BE2C (cell line): ENCODE data around the gene PRSS57.

Source experiments
- DNase-seq: peaks from one replicate; pipeline ENCODE4 v3.0.0-alpha.2; 2020
- H3K27me3 ChIP-seq: fragments of 250-450 bp; sonication (Bioruptor Pico); 2 replicates; pipeline ENCODE4 v1.5.1; 2020; ENCODE audit warnings: mild to moderate bottlenecking
- H3K36me3 ChIP-seq: fragments of 250-450 bp; sonication (Bioruptor Pico); 2 replicates; pipeline ENCODE4 v1.5.1; 2020; ENCODE audit warnings: mild to moderate bottlenecking
- H3K4me1 ChIP-seq: fragments of 250-450 bp; sonication (Bioruptor Pico); 2 replicates; pipeline ENCODE4 v1.5.1; 2020
- H3K4me3 ChIP-seq: 2 replicates; pipeline ENCODE4 v1.5.1; 2011; ENCODE audit warnings: low read depth, low read length
- H3K9me3 ChIP-seq: fragments of 250-450 bp; sonication (Bioruptor Pico); 2 replicates; pipeline ENCODE4 v1.5.1; 2020
- TF ChIP-seq, protein P1 (sequence below): IDR thresholded peaks from 2 replicates; pipeline ENCODE4 v1.5.1; 2012; ENCODE audit warnings: mild to moderate bottlenecking, low read depth, low read length

Gene PRSS57

GRCh38 chr19:640161-640558 is 55.1 kb downstream of the PRSS57 start:
- H3K4me1 ChIP-seq, result peaks cover 3% of the 10 kb centered on the region
- no peak for DNase-seq
- no peak overlapping the region for H3K4me3 ChIP-seq
- TF ChIP-seq, protein P1, sequence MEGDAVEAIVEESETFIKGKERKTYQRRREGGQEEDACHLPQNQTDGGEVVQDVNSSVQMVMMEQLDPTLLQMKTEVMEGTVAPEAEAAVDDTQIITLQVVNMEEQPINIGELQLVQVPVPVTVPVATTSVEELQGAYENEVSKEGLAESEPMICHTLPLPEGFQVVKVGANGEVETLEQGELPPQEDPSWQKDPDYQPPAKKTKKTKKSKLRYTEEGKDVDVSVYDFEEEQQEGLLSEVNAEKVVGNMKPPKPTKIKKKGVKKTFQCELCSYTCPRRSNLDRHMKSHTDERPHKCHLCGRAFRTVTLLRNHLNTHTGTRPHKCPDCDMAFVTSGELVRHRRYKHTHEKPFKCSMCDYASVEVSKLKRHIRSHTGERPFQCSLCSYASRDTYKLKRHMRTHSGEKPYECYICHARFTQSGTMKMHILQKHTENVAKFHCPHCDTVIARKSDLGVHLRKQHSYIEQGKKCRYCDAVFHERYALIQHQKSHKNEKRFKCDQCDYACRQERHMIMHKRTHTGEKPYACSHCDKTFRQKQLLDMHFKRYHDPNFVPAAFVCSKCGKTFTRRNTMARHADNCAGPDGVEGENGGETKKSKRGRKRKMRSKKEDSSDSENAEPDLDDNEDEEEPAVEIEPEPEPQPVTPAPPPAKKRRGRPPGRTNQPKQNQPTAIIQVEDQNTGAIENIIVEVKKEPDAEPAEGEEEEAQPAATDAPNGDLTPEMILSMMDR, result no peak
- no peaks in the 10 kb centered on the region for H3K27me3 ChIP-seq
- peaks cover 7% of the 10 kb centered on the region; the same call in 1 of the 2 replicates for H3K36me3 ChIP-seq
- H3K9me3 ChIP-seq, result no peaks in the 10 kb centered on the region

DNA sequence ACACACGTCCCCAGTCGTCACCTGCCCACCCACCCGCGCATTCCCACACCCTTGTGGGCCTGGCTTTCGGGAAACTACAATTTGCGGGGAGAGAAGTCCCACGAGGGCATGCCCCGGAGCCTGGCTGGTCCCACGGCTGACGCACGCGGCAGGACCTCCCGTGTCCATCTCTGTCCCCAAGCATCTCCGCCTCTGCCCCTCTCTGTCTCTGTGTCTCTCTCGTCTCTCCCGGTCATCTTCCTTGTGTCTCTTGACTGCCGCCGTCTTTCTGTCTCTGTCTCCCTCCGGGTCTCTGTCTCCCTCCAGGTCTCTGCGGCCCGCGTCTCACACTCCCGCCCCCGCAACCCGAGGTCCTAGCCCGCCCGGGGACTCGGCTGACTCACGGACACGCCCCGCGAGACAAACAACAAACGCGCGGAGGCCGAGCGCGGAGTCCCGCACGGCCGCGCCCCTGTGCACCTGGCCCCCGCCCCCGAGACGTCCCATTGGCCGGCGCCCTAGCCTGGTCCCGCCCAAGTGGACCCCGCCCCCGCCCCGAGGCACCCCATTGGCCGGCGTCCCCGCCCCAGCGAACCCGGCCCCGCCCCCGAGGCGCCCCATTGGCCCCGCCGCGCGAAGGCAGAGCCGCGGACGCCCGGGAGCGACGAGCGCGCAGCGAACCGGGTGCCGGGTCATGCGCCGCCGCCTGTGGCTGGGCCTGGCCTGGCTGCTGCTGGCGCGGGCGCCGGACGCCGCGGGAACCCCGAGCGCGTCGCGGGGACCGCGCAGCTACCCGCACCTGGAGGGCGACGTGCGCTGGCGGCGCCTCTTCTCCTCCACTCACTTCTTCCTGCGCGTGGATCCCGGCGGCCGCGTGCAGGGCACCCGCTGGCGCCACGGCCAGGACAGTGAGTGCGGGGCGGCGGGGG is 55.7 kb downstream of the PRSS57 start, which contains the start of gene FGF22:
Gene FGF22 (plus strand): TSS at position 627 of the 908 bp plus-strand sequence. CDS start 47 bp downstream, at position 674.
- Histone ChIP-seq H3K27me3 (no peaks in the 10 kb centered on the region), H3K9me3 (no peaks in the 10 kb centered on the region), H3K4me3 (peak within 1 kb of the TSS; percentile 38), H3K36me3 (0 out of 2 replicates have a peak, but pooled peaks cover under 1% of the 10 kb centered on the region), H3K4me1 (peaks cover 3% of the 10 kb centered on the region)
- DNase-seq, result peak; percentile 98
- TF ChIP-seq, protein P1, result no peak

DNA sequence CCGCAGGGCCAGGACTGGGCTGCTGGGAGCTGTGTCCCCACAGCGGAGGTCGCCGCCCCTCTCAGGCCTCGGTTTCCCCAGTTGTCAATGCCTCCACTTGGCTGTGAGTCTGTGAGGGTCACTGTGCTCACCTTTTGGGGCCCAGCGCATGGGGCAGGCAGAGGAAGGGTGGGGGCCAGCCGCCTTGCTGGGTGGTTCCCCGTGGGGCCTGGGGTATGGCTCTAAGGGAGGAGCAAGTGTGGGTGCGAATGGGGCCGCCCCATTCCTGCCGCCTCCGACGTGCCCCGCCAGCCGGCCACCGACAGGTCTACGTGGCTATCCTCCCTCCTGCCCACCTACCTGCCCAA is 56.4 kb downstream of the PRSS57 start:
- TF ChIP-seq, protein P1, result no peak
- H3K4me3 ChIP-seq, result no peak overlapping the region
- H3K27me3 ChIP-seq, result no peaks in the 10 kb centered on the region
- no peaks in the 10 kb centered on the region for H3K9me3 ChIP-seq
- no peaks in the 10 kb centered on the region for H3K36me3 ChIP-seq
- DNase-seq, result no peak
- peaks cover 3% of the 10 kb centered on the region for H3K4me1 ChIP-seq
